ENCODE data around the gene KLHL29.

Gene KLHL29

GRCh38 chr2:23492921-23493320 is 107.9 kb downstream of the KLHL29 start:
- in situ Hi-C loops (cut with HindIII; ENCODE audit: low sequenced_read_pairs): no loop called here
- no peak for DNase-seq (ENCODE audit: low read depth)
- no peak for TF ChIP-seq CTCF (IDR thresholded peaks at IDR 0.05; ENCODE audit: low read depth, low read length, missing control alignments)
- no peak overlapping the region for H3K4me3 ChIP-seq (ENCODE audit: low read depth, low read length)

- in situ Hi-C loops (cut with HindIII; ENCODE audit: low sequenced_read_pairs): no loop called here
- H3K4me3 ChIP-seq (ENCODE audit: low read depth, low read length): no peak overlapping the region
- TF ChIP-seq CTCF (IDR thresholded peaks at IDR 0.05; ENCODE audit: low read depth, low read length, missing control alignments): no peak
- no peak for DNase-seq (ENCODE audit: low read depth)
Measured at GRCh38 chr2:23493846-23494245, 108.9 kb downstream of the KLHL29 start.

GRCh38 chr2:23494286-23494685 is 109.3 kb downstream of the KLHL29 start:
- no peak for TF ChIP-seq CTCF (IDR thresholded peaks at IDR 0.05; ENCODE audit: low read depth, low read length, missing control alignments)
- no peak for DNase-seq (ENCODE audit: low read depth)
- in situ Hi-C loops (cut with HindIII; ENCODE audit: low sequenced_read_pairs): no loop called here
- H3K4me3 ChIP-seq (ENCODE audit: low read depth, low read length): no peak overlapping the region

GRCh38 chr2:23495661-23496114 is 110.7 kb downstream of the KLHL29 start:
- DNase-seq (ENCODE audit: low read depth): no peak
- H3K4me3 ChIP-seq (ENCODE audit: low read depth, low read length): no peak overlapping the region
- TF ChIP-seq CTCF (IDR thresholded peaks at IDR 0.05; ENCODE audit: low read depth, low read length, missing control alignments): no peak
- in situ Hi-C loops (cut with HindIII; ENCODE audit: low sequenced_read_pairs): no loop called here

- no peak for DNase-seq (ENCODE audit: low read depth)
- in situ Hi-C loops (cut with HindIII; ENCODE audit: low sequenced_read_pairs): no loop called here
- TF ChIP-seq CTCF (IDR thresholded peaks at IDR 0.05; ENCODE audit: low read depth, low read length, missing control alignments): no peak
- H3K4me3 ChIP-seq (ENCODE audit: low read depth, low read length): no peak overlapping the region
Measured at GRCh38 chr2:23496456-23496855, 111.5 kb downstream of the KLHL29 start.

- no peak for TF ChIP-seq CTCF (IDR thresholded peaks at IDR 0.05; ENCODE audit: low read depth, low read length, missing control alignments)
- peak; percentile 73 for DNase-seq (ENCODE audit: low read depth)
- H3K4me3 ChIP-seq (ENCODE audit: low read depth, low read length): no peak overlapping the region
- in situ Hi-C loops (cut with HindIII; ENCODE audit: low sequenced_read_pairs): no loop called here
Measured at GRCh38 chr2:23497063-23497462, 112.1 kb downstream of the KLHL29 start.

DNA sequence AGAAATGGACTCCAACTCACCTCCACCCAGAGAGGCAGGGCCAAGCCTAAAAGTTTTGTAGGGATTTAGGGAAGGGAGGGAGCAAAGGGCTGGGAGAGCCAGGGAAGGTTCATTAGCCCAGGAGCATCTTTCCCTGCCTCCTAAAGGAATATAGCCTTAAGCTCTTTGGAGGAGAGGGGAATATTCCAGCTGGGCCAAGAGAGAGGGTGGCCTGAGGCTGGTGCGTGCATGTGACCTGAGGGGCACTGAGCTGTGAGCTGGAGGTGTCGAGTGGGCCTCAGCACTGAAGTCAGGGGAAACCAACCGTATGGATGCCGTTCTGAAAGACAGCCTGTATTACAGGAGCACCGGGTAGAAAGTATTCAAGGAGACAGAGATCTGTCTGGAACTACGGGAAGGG is 112.6 kb downstream of the KLHL29 start:
- in situ Hi-C loops (cut with HindIII; ENCODE audit: low sequenced_read_pairs): no loop called here
- no peak overlapping the region for H3K4me3 ChIP-seq (ENCODE audit: low read depth, low read length)
- DNase-seq (ENCODE audit: low read depth): no peak
- no peak for TF ChIP-seq CTCF (IDR thresholded peaks at IDR 0.05; ENCODE audit: low read depth, low read length, missing control alignments)
